ENCODE results near the gene SV2A. TPM values are rescaled to one million over a fixed set of nuclear protein-coding genes. Genes with fewer than 3 reads are reported as not detected.

Gene SV2A
- total and polyA plus RNA-seq, 2 donors (not counting 1 experiment from before 2014, with no cell fraction given) = 0.07 to 0.24 TPM

DNA sequence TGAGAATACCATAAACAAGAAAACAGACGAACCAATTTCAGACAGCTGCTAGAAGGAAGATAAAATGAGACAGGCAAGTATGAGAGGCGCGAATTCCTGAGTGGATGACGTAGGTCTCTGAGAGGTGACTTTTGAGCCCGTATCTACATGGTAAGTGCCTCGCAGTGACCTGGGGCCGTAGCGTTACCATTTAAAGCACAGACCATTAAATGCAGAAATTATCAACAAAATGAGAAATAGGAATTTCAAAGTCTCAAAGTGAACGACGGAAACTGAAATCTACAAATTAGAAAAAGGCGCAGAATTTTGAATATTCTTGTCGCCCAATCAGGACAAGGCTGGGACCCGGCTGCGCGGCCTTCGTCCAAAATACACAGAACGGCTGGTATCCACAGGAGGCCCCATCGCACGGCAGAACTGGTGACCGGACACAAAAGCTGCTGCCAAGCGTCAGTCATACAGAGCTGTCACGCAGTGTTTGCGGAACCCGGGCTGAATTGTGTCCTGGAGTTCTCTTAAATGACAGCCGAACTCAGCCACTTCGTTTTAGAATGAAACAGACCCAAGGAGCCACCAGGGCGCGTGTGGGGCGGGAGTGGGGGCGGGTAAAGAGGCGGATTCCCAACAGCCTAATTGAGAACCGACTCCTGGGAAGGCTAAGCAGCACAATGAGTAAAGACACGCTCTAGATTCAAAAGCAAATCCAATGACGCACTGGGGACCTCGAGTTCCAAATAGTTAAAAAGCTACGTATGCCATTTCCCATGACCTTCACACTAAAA lies 32.1 kb downstream of the SV2A start:
- TF ChIP-seq, protein P1, sequence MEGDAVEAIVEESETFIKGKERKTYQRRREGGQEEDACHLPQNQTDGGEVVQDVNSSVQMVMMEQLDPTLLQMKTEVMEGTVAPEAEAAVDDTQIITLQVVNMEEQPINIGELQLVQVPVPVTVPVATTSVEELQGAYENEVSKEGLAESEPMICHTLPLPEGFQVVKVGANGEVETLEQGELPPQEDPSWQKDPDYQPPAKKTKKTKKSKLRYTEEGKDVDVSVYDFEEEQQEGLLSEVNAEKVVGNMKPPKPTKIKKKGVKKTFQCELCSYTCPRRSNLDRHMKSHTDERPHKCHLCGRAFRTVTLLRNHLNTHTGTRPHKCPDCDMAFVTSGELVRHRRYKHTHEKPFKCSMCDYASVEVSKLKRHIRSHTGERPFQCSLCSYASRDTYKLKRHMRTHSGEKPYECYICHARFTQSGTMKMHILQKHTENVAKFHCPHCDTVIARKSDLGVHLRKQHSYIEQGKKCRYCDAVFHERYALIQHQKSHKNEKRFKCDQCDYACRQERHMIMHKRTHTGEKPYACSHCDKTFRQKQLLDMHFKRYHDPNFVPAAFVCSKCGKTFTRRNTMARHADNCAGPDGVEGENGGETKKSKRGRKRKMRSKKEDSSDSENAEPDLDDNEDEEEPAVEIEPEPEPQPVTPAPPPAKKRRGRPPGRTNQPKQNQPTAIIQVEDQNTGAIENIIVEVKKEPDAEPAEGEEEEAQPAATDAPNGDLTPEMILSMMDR (IDR thresholded peaks at IDR 0.05) = no peak
- TF ChIP-seq EZH2 (IDR thresholded peaks at IDR 0.05; ENCODE audit: borderline replicate concordance, insufficient read depth, low read depth, low read length, poor library complexity, severe bottlenecking) = no peak
- H3K9me3 Mint-ChIP-seq (ENCODE audit: insufficient read depth) = no peaks in the 10 kb centered on the region
- Histone ChIP-seq H3K9ac (ENCODE audit: low read length) (peak overlapping the region; percentile 83), H3K9me3 (ENCODE audit: control extremely low read depth in 1 of 3, control insufficient read depth in 2 of 3, insufficient read depth in 1 of 3, low read length in 2 of 3) (peaks cover 0 to 5% (median 0%) of the 10 kb centered on the region in 3 donors), H3K27ac (ENCODE audit: low read length in 2 of 2) (peak overlapping the region; percentile 86 to 89), H3K4me2 (replicated peaks; ENCODE audit: low read depth, low read length, poor library complexity, severe bottlenecking) (peak overlapping the region; percentile 91), H3K4me3 (ENCODE audit: control extremely low read depth in 1 of 5, extremely low read depth in 1 of 5, insufficient read depth in 1 of 5, low read depth in 2 of 5, low read length in 4 of 5) (peak overlapping the region; percentile 81 to 97 (median 84)), H2AFZ (ENCODE audit: insufficient read depth, low read depth, low read length, poor library complexity, severe bottlenecking) (peak overlapping the region; percentile 46), H3K4me1 (ENCODE audit: control insufficient read depth in 2 of 2, insufficient read depth in 2 of 2, low read length in 2 of 2) (peaks cover 23 to 33% of the 10 kb centered on the region in 2 donors), H4K20me1 (ENCODE audit: control insufficient read depth, insufficient read depth, low read length, poor library complexity, severe bottlenecking) (peaks cover 29% of the 10 kb centered on the region), H3K36me3 (replicated peaks in 1 of 2; ENCODE audit: control extremely low read depth in 1 of 2, control insufficient read depth in 1 of 2, extremely low read depth in 1 of 2, insufficient read depth in 2 of 2, low read length in 1 of 2) (peaks cover 0 to 4% of the 10 kb centered on the region in 2 experiments), H3K27me3 (replicated peaks in 1 of 4; ENCODE audit: control extremely low read depth in 1 of 4, control insufficient read depth in 3 of 4, insufficient read depth in 4 of 4, low read length in 3 of 4) (no peaks in the 10 kb centered on the region), H3K79me2 (ENCODE audit: control insufficient read depth, insufficient read depth, low read length) (peaks cover 41% of the 10 kb centered on the region)
- intact Hi-C loops (cut with micrococcal nuclease) = loop anchor here (2.0 kb wide), 1 partner anchor 13 kb away; the partner anchor contains the start of gene BOLA1
- H3K27ac Mint-ChIP-seq = no peak overlapping the region
- peaks cover 12% of the 10 kb centered on the region for H3K4me1 Mint-ChIP-seq
- POLR2A ChIA-PET = interaction anchor here (0.6 to 4.9 kb wide), 10 partner anchors 8 to 1441 kb away, joined by 3 to 51 read pairs (median 10); partner anchors contain the start of genes BOLA1 and SF3B4
- DNase-seq (peak; percentile 81), ATAC-seq (ENCODE audit: low read depth) (peak; percentile 1)
- 0% methylated on average over 28 of the region's 36 CpGs for WGBS (ENCODE audit: insufficient coverage)
- CTCF ChIA-PET = interaction anchor here (0.9 to 2.5 kb wide), 3 partner anchors 40 to 302 kb away, joined by 5 to 14 read pairs (median 6); no protein-coding TSS in a partner anchor
- H3K27me3 Mint-ChIP-seq = no peaks in the 10 kb centered on the region
- H3K4me3 Mint-ChIP-seq = no peak overlapping the region

Data from B cell (primary cell).